Measurements from ENCODE around the gene BCL2L13.

DNA sequence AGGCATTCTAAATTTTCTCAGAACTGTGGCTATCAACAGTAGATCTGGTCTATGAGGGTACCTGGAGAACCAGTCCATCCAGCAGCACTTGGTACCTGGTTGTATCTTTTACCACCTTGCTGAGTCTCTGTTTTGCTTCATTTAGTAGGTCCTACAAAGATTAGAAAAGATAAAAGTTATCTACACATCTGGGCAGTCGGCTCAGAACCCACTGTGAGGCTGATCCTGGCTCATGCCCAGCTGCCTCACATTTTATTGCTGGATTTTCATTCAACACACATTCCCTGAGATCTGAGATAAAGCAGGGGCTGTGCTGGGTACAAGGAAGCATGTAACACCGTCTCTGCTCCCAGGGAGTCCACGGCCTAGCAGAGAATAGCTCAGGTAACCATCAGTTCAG lies 37.5 kb upstream of the BCL2L13 start:
- TF ChIP-seq, protein P1, sequence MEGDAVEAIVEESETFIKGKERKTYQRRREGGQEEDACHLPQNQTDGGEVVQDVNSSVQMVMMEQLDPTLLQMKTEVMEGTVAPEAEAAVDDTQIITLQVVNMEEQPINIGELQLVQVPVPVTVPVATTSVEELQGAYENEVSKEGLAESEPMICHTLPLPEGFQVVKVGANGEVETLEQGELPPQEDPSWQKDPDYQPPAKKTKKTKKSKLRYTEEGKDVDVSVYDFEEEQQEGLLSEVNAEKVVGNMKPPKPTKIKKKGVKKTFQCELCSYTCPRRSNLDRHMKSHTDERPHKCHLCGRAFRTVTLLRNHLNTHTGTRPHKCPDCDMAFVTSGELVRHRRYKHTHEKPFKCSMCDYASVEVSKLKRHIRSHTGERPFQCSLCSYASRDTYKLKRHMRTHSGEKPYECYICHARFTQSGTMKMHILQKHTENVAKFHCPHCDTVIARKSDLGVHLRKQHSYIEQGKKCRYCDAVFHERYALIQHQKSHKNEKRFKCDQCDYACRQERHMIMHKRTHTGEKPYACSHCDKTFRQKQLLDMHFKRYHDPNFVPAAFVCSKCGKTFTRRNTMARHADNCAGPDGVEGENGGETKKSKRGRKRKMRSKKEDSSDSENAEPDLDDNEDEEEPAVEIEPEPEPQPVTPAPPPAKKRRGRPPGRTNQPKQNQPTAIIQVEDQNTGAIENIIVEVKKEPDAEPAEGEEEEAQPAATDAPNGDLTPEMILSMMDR (IDR thresholded peaks at IDR 0.05) = no peak
- no peak for TF ChIP-seq POLR2A (IDR thresholded peaks at IDR 0.05)
